Dermis microvascular lymphatic vessel endothelial cell (primary cell): ENCODE data around the gene CDAN1. TPM values are rescaled to one million over a fixed set of nuclear protein-coding genes. Genes with fewer than 3 reads are reported as not detected.
A peak's percentile ranks its signal among the peaks of the same experiment; 100 is the strongest.
"Not testable (repeated sequence)": the region's sequence is repeated elsewhere in the genome, so short reads cannot be mapped to it uniquely, and the experiment has no call there.

Experiments used
- DNase-seq, 2 donors: peaks; one replicate each; pipeline versions ENCODE4 v3.0.0 to v3.0.0-alpha.2; 2010; ENCODE audit warnings: low read depth in 2 of 2
- total RNA-seq: library from RNA; depleted of rRNA; stranded (reverse); fragments of >200 nt; gene quantifications from 2 replicates; pipeline ENCODE4 v1.2.1, GENCODE V29; 2014

Gene CDAN1
- total RNA-seq, 1 donor from 2014 or later: 7.4 TPM

GRCh38 chr15:42711746-42712145, 25.2 kb downstream of the CDAN1 start:
- no peak for DNase-seq

DNA sequence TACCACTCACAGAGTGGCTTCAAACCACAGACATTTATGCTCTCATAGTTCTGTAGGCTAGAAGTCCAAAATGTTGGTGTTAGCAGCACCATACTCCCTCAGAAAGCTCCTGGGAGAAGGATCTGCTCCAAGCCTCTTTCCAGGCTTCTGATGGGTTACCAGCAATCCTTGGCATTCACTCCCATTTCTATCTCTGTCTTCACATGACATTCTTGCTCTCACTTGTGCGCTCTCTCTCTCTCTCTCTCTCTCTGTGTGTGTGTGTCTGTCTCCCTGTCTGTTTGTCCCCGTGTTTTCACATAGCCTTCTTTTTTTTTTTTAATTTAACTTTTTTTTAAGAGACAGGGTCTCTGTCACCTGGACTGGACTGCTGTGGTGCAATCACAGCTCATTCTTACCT, 26.3 kb downstream of the CDAN1 start:
- no peak for DNase-seq

DNA sequence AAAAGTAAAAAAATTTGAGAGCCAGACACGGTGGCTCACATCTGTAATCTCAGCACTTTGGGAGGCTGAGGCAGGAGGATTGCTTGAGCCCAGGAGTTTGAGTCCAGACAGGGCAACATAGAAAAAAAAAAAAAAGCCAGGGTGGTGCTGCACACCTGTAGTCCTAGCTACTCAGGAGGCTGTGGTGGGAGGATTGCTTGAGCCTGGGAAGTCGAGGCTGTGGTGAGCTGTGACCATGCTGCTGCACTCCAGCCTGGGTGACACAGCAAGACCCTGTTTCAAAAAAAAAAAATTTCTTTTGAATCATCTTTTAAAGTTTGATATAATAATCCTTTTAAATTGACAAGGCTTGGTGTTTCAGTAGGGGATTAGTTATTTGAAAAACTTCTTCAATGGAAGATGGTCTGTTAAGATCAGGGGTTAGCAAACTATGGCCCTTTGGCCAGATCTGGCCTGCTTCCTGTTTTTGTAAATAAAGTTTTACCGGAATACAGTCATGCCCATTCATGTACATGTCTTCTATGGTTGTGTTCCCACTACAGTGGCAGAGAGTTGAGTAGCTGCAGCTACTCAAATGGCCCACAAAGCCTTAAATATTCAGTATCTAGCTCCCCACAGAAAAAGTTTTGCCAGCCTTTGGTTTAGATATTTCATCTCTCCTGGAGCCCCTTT, 28.9 kb downstream of the CDAN1 start:
- DNase-seq: peak; percentile 34 to 63

DNA sequence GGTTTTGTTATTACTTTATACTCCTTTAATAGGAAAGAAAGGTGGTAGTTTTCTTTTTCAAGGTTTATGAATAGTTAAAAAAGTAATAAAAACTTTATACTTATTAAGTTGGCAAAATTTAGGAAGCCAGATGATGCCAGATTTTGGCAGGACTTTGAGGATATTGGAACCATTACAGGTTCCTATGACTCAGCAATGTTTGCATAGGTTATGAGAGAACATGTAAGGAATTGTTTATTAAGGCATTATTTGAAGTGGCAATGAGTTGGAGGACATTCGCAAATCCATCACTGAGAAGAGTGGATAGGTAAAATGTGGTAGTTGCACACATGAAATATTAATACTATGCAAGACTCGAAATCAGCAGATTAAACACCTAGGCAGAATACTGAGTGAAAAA, 29.9 kb downstream of the CDAN1 start:
- DNase-seq: peak; percentile 28 to 51

DNA sequence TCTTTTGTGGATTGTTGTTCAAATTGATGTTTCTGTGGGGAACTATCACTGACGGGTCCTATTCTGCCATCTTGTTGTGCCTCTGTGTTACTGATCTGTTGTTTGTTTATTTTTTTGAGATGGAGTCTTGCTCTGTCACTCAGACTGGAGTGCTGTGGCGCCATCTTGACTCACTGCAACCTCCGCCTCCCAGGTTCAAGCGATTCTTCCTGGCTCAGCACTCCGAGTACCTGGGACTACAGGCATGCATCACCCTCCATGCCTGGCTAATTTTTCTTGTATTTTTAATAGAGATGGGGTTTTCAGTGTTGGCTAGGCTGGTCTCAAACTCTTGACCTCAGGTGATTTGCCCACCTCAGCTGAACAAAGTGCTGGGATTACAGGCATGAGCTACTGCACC, 31.6 kb downstream of the CDAN1 start:
- DNase-seq: no peak

DNA sequence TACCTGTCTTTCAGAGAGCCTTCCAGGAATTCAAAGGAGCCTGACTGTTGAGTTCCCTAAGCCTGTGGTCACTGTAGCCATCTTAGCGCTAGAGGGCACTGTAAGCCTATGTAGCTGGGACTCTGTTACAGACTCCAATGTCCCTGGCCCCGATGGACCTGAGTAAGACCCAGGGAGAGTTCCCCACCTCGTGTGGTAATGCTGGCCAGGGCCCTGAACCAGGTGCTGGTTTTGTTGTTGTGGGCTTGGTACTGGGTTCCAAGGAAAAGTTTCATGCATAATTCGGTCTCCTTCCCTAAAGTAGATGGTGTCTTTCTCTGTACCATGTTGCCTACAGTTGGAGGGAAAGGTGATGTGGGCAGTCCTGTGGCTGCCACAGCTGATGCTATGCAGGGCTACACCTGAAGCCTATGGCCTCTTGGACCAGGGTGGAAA, 32.4 kb downstream of the CDAN1 start:
- peak; percentile 71 to 78 for DNase-seq

- DNase-seq: no peak
These were observed 40.3 kb downstream of the CDAN1 start for GRCh38 chr15:42696626-42697025.

DNA sequence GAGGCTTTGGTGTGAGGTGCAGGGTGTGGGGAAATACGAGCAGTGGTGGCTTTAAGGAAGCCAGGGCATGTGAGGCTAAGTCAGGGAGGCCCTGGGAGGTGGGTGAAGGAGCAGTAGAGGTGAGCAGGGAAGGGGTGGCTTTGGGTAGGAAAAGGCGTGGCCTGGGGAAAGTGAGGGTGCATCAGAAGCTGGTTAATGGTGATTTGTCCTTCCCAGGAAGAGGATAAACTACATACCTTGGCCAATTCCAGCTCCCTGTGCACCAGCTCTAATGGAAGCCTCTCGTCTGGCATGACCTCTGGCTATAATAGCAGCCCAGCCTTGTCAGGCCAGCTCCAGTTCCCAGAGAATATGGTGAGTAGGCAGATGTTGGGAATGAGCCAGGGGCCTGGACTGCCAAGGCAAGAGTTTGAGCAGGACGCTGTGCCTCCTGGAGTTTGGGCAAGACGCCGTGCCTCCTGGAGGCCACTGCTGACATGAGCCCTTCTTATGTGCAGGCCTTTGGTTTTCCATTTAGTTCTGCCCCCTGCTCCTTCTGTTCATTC, 41.3 kb downstream of the CDAN1 start:
- no peak for DNase-seq

DNA sequence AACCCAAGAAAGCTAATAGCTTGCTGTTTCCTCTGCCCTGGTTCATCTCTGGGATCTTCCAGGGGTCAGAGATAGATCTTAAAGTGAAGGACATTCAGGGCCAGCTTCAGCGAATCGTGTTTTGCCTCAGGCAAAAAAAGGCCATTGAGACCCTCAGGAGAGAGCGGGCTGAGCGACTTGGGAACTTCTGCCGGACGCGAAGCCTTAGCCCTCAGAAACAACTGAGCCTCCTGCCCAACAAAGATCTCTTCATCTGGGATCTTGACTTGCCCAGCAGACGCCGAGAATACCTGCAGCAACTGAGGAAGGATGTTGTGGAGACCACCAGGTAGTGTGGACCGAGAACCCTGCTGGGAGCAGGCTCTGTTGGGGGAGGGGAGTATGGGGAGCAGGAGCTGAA, 42.5 kb downstream of the CDAN1 start:
- no peak for DNase-seq

DNA sequence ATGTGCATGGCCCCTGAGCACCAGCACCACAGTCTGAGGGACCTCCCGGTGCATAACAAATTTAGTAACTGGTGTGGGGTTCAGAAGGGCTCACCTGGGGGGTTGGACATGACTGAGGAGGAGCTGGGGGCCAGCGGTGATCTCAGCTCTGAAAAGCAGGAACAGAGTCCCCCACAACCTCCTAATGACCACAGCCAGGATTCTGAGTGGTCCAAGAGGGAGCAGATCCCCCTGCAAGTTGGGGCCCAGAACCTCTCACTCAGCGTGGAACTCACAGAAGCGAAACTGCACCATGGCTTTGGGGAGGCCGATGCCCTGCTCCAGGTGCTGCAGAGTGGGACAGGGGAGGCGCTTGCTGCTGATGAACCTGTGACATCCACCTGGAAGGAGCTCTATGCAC, 43.0 kb downstream of the CDAN1 start:
- no peak for DNase-seq

DNA sequence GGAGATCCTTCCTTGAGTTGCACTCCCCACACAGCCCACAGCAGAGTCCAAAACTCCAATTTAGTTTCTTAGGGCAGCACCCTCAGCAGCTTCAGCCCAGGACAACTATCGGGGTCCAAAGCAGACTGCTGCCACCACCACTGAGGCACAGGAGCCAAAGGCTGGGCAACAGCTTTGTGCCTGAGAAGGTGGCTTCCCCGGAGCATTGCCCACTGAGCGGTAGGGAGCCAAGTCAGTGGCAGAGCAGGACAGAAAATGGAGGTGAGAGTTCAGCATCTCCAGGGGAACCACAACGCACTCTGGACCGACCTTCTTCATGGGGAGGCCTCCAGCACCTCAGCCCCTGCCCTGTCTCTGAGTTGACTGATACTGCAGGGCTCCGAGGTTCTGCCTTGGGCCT, 43.4 kb downstream of the CDAN1 start:
- DNase-seq: no peak

- no peak for DNase-seq
These were observed 43.9 kb downstream of the CDAN1 start for GRCh38 chr15:42692997-42693396.

GRCh38 chr15:42692536-42692935, 44.4 kb downstream of the CDAN1 start:
- DNase-seq: no peak

DNA sequence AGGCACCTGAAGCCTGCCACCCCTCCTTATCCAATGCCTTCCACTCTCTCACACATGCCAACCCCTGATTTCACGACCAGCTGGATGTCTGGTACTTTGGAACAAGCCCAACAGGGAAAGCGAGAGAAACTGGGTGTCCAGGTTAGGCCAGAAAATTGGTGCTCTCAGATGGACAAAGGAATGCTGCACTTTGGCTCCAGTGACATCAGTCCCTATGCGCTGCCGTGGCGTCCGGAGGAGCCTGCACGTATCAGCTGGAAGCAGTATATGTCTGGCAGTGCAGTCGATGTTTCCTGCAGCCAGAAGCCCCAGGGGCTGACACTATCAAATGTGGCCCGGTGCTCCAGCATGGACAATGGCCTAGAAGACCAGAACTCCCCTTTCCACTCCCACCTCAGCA, 45.2 kb downstream of the CDAN1 start:
- DNase-seq: no peak

- no peak for DNase-seq
These were observed 45.6 kb downstream of the CDAN1 start for GRCh38 chr15:42691308-42691707.

- no peak for DNase-seq
These were observed 48.6 kb downstream of the CDAN1 start for GRCh38 chr15:42688301-42688700.

- no peak for DNase-seq
These were observed 49.2 kb downstream of the CDAN1 start for GRCh38 chr15:42687740-42688139.

- DNase-seq: no peak
These were observed 50.6 kb downstream of the CDAN1 start for GRCh38 chr15:42686281-42686680.

DNA sequence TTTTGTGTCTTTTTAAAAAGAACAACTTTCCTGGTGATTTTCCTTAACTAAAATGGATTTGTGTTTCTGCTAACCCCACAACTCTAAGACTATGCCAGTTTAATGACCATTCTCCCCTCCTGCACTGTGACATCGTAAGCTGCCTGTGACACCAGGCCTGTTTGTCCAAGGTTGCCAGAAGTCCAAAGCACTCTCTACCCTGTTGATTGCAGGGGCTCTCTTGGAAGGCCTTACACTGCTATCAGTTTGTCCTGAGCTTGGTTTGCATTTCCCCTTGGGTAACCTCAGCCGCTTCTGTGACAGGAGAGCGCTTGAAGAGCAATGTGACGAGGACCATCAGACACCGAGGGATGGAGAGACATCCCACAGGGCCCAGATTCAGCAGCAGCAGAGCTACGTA, 55.8 kb downstream of the CDAN1 start:
- no peak for DNase-seq

DNA sequence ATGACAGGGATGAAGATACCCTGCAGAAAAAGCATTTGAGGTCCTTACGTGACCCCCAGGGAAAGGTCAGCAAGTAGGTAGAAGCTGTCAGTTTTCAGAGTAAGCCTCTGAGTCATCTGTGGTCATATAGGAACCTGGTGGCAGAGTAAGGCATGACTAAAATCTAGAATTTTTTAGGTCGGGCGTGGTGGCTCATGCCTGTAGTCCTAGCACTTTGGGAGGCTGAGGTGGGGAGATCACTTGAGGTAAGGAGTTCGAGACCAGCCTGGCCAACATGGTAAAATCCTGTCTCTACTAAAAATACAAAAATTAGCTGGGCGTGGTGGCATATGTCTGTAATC, 56.8 kb downstream of the CDAN1 start:
- not testable (repeated sequence) for DNase-seq

- DNase-seq: peak in 1 of 2 donors; percentile 12
These were observed 57.4 kb downstream of the CDAN1 start for GRCh38 chr15:42679285-42680141.

- DNase-seq: no peak
These were observed 61.9 kb downstream of the CDAN1 start for GRCh38 chr15:42675021-42675420.

DNA sequence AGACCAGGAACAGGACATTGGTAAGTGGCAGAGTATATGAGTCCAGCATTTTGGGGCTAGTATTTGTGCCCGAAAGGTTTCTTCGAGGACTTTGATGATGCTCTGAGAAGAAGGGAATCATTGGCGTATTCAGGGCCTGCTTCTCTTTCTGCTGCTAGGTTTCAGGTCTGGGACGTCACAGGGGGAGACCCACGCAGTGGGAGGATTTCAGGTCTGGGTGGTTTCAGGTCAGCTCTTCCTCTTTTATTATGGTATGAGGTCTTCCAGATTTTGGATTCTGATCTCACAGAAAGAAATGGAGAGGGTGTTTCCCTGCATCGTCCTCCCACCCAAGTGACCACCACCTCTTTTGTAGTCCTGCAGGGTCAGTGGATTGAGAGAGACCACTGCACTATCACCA, 62.5 kb downstream of the CDAN1 start:
- no peak for DNase-seq
